GM23248 (cell line): Measurements from ENCODE around the gene EXOC6.

Experiments used
- EZH2 ChIP-seq: fragments of 200-600 bp; sonication (generic); IDR thresholded peaks from 2 replicates; pipeline ENCODE4 v1.6.1; 2018; ENCODE audit warnings: antibody characterized with exemption, mild to moderate bottlenecking; ENCODE audit not compliant: insufficient read depth, poor library complexity, severe bottlenecking
- EZH2phosphoT487 ChIP-seq: fragments of 200-600 bp; sonication (generic); IDR thresholded peaks from 2 replicates; pipeline ENCODE4 v1.6.1; 2018; ENCODE audit warnings: antibody characterized with exemption, moderate library complexity, mild to moderate bottlenecking, low read depth; ENCODE audit not compliant: insufficient read depth

DNA sequence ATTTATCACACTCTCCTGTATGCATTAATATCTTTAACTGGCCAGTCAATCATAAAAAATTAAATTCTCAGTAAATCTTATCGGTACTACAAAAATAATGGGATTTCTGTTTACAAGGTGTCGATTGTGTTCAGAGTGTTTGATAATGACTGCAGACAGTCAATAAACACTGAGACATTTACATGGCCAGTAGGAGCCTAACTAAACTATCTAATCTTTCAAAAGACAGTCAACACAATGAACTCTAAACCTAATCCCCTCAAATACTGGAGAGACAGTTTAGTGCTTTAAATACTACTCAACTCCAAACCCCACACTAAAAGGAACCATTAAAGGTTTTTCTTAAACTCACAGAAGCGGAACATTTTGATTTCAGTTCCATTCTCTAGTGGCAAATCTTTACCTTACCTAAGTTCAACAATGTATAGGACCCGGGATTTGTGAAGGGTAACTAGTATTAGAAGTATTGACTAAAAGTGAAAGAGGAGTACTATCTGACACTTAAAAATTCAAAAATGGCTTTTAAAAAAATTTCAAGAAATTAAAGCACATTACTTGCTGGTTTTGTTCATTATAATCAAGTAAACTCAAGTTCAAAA lies 37.3 kb upstream of the EXOC6 start:
- TF ChIP-seq EZH2phosphoT487, result no peak
- no peak for TF ChIP-seq EZH2
